Adrenal gland (tissue), 12 donors: ENCODE measurements around the gene ACAT2. TPM values are rescaled to one million over a fixed set of nuclear protein-coding genes. Genes with fewer than 3 reads are reported as not detected.

Source experiments
- DNase-seq, 7 donors: peaks; one replicate each; pipeline ENCODE4 v3.0.0-alpha.2; 2019 to 2020
- H3K27ac ChIP-seq, 5 donors: fragments of 200-600 bp; sonication (generic) in 4 of 5; 1 replicate in 3 of 5; 2 replicates in 2 of 5; pipeline versions ENCODE4 v1.5.1 to v1.8.0; 2016 to 2020; ENCODE audit warnings: mild to moderate bottlenecking in 1 of 5
- H3K27me3 ChIP-seq: fragments of 200-600 bp; 2 replicates; pipeline ENCODE4 v1.8.0; 2021
- H3K36me3 ChIP-seq, 2 donors: fragments of 200-600 bp; replicated peaks in 1 of 2; 1 replicate in 1 of 2; 2 replicates in 1 of 2; pipeline versions ENCODE4 v1.5.1 to v1.8.0; 2018 to 2022
- H3K4me1 ChIP-seq, 2 donors: fragments of 200-600 bp; replicated peaks in 1 of 2; 1 replicate in 1 of 2; 2 replicates in 1 of 2; pipeline versions ENCODE4 v1.5.1 to v1.8.0; 2018 to 2021
- H3K4me3 ChIP-seq, 4 donors: fragments of 200-600 bp; sonication (generic) in 3 of 4; one replicate each; pipeline ENCODE4 v1.5.1; 2016 to 2018
- H3K9me3 ChIP-seq, 3 donors: fragments of 200-600 bp; sonication (generic) in 1 of 3; replicated peaks in 1 of 3; 1 replicate in 2 of 3; 2 replicates in 1 of 3; pipeline versions ENCODE4 v1.5.1 to v1.8.0; 2016 to 2021
- POLR2A ChIP-seq, 2 donors: fragments of 450-650 bp; IDR thresholded peaks; one replicate each; pipeline ENCODE4 v1.6.1; 2017; ENCODE audit warnings: antibody characterized with exemption in 2 of 2, mild to moderate bottlenecking in 2 of 2, moderate library complexity in 1 of 2
- WGBS, 4 donors: extraction: QIAGEN DNeasy Blood & Tissue Kit in 2 of 4; methylation state at CpG; one replicate each; pipeline versions ENCODE4 v1.1.5 to v1.1.7; 2013 to 2017; 5-methylcytosine and 5-hydroxymethylcytosine counted together
- intact Hi-C, 2 donors: fragments of 100-400 bp; cut with DNase I; formaldehyde crosslinking; loops; one replicate each; pipeline versions ENCODE4 v1.14.1 to v1.15.0; 2022 to 2023
- polyA plus RNA-seq, 3 donors: library from polyadenylated mRNA; stranded (reverse); fragments of 200-250 nt in 2 of 3; fragments of 350-450 nt in 1 of 3; fragmentation: Illumina TruSeq in 1 of 3; extraction: RNeasy Lipid Tissue Mini Kit (QIAGEN cat#74804) in 1 of 3; gene quantifications; one replicate each; pipeline ENCODE4 v1.2.3, GENCODE V29; 2013 to 2014
- total RNA-seq, 9 donors: library from RNA; depleted of rRNA in 4 of 9; stranded (reverse); fragments of >200 nt in 4 of 9; fragments of 120-200 nt in 1 of 9; fragmentation: NEBNext Ultra II Directional in 1 of 9; extraction: Animal tissue kit (Norgen Biotek cat#: 25700) in 1 of 9; gene quantifications; one replicate each; pipeline versions ENCODE4 v1.1.0 to v1.2.4, GENCODE V29; 2013 to 2023
- TF ChIP-seq, protein P1 (sequence below), 6 experiments: fragments of 450-650 bp in 4 of 6; fragments of 200-600 bp in 2 of 6; sonication (generic) in 1 of 6; IDR thresholded peaks; 1 replicate in 5 of 6; 2 replicates in 1 of 6; pipeline versions ENCODE4 v1.5.1 to v1.8.0; 2016 to 2021; ENCODE audit warnings: antibody characterized with exemption in 6 of 6, mild to moderate bottlenecking in 2 of 6, moderate library complexity in 1 of 6
- donor health status: healthy with polysubstance abuse.
- donor health status: Bipolar disorder and iron deficiency.
- donor health status: DM: yes; HTN: yes; CAD: no.
- donor health status: DM: no; HTN: no; CAD: no.
- donor health status: DM: no; HTN: no; CAD: no.
- donor health status: DM: yes; HTN: yes; CAD: no.

The ACAT2 gene
- total and polyA plus RNA-seq, 12 donors: 8.7 to 305 (median 18.2) TPM

DNA sequence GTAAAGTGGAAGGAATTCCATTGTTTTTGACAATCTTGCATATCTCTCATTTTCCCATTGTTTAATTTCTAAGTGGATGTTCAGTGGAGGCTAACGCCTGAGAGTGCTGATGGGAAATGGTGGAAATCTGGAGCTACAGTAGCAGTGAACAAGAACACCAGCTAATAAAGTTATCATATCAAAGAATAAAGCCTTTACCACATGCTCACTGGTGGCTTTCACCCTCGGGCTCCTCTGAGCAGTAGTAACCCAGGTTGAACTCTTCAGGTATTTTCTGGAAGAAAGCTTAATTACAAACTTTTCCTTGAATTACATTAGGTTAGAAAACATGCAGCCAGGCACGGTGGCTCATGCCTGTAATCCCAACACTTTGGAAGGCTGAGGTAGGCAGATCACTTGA is 10.4 kb upstream of the ACAT2 start:
- H3K4me1 ChIP-seq: peaks cover 0 to 3% of the 10 kb centered on the region in 2 donors
- intact Hi-C loops: no loop called here
- peaks cover 0 to 92% of the 10 kb centered on the region in 2 donors for H3K36me3 ChIP-seq
- TF ChIP-seq, protein P1, sequence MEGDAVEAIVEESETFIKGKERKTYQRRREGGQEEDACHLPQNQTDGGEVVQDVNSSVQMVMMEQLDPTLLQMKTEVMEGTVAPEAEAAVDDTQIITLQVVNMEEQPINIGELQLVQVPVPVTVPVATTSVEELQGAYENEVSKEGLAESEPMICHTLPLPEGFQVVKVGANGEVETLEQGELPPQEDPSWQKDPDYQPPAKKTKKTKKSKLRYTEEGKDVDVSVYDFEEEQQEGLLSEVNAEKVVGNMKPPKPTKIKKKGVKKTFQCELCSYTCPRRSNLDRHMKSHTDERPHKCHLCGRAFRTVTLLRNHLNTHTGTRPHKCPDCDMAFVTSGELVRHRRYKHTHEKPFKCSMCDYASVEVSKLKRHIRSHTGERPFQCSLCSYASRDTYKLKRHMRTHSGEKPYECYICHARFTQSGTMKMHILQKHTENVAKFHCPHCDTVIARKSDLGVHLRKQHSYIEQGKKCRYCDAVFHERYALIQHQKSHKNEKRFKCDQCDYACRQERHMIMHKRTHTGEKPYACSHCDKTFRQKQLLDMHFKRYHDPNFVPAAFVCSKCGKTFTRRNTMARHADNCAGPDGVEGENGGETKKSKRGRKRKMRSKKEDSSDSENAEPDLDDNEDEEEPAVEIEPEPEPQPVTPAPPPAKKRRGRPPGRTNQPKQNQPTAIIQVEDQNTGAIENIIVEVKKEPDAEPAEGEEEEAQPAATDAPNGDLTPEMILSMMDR (IDR thresholded peaks at IDR 0.05): no peak
- TF ChIP-seq POLR2A (IDR thresholded peaks at IDR 0.05): no peak
- no peak overlapping the region for H3K27ac ChIP-seq
- no peak overlapping the region for H3K4me3 ChIP-seq
- no peaks in the 10 kb centered on the region for H3K9me3 ChIP-seq
- DNase-seq: no peak
- WGBS, 4 donors: 86 to 92% (median 91%) methylated on average over 3 of the region's 3 CpGs
- no peaks in the 10 kb centered on the region for H3K27me3 ChIP-seq

- H3K4me3 ChIP-seq: no peak overlapping the region
- no peaks in the 10 kb centered on the region for H3K27me3 ChIP-seq
- 69 to 75% (median 73%) methylated on average over 6 of the region's 6 CpGs for WGBS, 4 donors
- peak in 2 of 7 donors; percentile 23 to 56 for DNase-seq
- peaks cover 0 to 91% of the 10 kb centered on the region in 2 donors for H3K36me3 ChIP-seq
- intact Hi-C loops: no loop called here
- TF ChIP-seq POLR2A (IDR thresholded peaks at IDR 0.05): no peak
- TF ChIP-seq, protein P1 (IDR thresholded peaks at IDR 0.05): no peak
- H3K4me1 ChIP-seq: peaks cover 0 to 3% of the 10 kb centered on the region in 2 donors
- H3K9me3 ChIP-seq: no peaks in the 10 kb centered on the region
- no peak overlapping the region for H3K27ac ChIP-seq
These were observed 8.6 kb upstream of the ACAT2 start for GRCh38 chr6:159753081-159753872.

GRCh38 chr6:159754401-159754800 is 7.4 kb upstream of the ACAT2 start:
- TF ChIP-seq, protein P1 (IDR thresholded peaks at IDR 0.05): no peak
- TF ChIP-seq POLR2A (IDR thresholded peaks at IDR 0.05): no peak
- Histone ChIP-seq H3K9me3 (no peaks in the 10 kb centered on the region), H3K36me3 (peaks cover 0 to 87% of the 10 kb centered on the region in 2 donors), H3K4me1 (peaks cover 0 to 3% of the 10 kb centered on the region in 2 donors), H3K27ac (no peak overlapping the region), H3K27me3 (no peaks in the 10 kb centered on the region), H3K4me3 (no peak overlapping the region)
- intact Hi-C loops: no loop called here
- DNase-seq: no peak
- 84 to 92% (median 88%) methylated on average over 2 of the region's 2 CpGs for WGBS, 4 donors

DNA sequence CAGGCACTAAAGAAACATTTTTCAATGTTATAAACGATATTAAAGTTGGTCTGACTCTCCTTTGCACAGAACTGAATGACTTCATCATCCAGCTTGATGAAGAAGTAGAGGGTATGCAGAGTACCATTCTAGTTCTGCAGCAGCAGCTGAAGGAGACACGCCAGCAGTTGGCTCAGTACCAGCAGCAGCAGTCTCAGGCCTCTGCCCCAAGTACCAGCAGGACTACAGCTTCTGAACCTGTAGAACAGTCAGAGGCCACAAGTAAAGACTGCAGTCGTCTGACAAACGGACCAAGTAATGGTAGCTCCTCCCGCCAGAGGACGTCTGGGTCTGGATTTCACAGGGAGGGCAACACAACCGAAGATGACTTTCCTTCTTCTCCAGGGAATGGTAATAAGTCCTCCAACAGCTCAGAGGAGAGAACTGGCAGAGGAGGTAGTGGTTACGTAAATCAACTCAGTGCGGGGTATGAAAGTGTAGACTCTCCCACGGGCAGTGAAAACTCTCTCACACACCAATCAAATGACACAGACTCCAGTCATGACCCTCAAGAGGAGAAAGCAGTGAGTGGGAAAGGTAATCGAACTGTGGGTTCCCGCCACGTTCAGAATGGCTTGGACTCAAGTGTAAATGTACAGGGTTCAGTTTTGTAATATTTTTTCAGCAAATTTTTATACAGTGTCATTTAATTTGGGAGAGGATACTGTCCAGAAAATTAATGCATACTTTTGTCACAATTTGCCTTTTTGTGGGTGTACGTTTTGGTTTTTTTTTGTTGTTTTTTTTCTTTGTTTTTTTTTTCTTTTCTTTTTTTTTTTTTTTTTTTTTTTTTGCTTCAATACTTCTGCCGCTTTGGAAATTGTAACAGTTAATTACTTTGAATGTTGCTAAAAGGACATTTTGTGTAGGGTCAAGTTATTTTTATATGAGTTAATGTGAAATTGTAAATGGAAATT is 6.6 kb upstream of the ACAT2 start:
- intact Hi-C loops: no loop called here
- WGBS, 4 donors: 70 to 79% (median 76%) methylated on average over 14 to 15 of the region's 15 CpGs
- Histone ChIP-seq H3K4me1 (peaks cover 0 to 2% of the 10 kb centered on the region in 2 donors), H3K9me3 (no peaks in the 10 kb centered on the region), H3K4me3 (no peak overlapping the region), H3K27ac (no peak overlapping the region), H3K36me3 (peaks cover 0 to 79% of the 10 kb centered on the region in 2 donors), H3K27me3 (no peaks in the 10 kb centered on the region)
- TF ChIP-seq POLR2A (IDR thresholded peaks at IDR 0.05): no peak
- TF ChIP-seq, protein P1 (IDR thresholded peaks at IDR 0.05): no peak
- no peak for DNase-seq
